ENCODE results near the gene STARD7. TPM values are rescaled to one million over a fixed set of nuclear protein-coding genes. Genes with fewer than 3 reads are reported as not detected.
"Not testable (repeated sequence)": the region's sequence is repeated elsewhere in the genome, so short reads cannot be mapped to it uniquely, and the experiment has no call there.

Gene STARD7
- total and polyA plus RNA-seq, 7 donors: 39.6 to 88.5 (median 69.5) TPM

- Histone ChIP-seq H3K27me3 (peaks cover 0 to under 1% (median 0%) of the 10 kb centered on the region in 3 donors), H3K9me3 (no peaks in the 10 kb centered on the region), H3K36me3 (no peaks in the 10 kb centered on the region), H3K4me1 (peaks cover 0 to 17% (median 14%) of the 10 kb centered on the region in 4 donors), H3K27ac (no peak overlapping the region), H3K4me3 (no peak overlapping the region)
- WGBS, 2 donors: 69 to 72% methylated on average over 10 of the region's 10 CpGs
- DNase-seq: peak; percentile 56
- intact Hi-C loops (cut with DNase I): loop anchor here (5.0 kb wide), 1 partner anchor 119 kb away; no protein-coding TSS in a partner anchor
- no peak for TF ChIP-seq POLR2AphosphoS5 (IDR thresholded peaks at IDR 0.05)
- no peak for TF ChIP-seq EP300 (IDR thresholded peaks at IDR 0.05)
- TF ChIP-seq POLR2A (IDR thresholded peaks at IDR 0.05): no peak
- no peak for TF ChIP-seq CTCF (IDR thresholded peaks at IDR 0.05)
These were observed 65.3 kb downstream of the STARD7 start for GRCh38 chr2:96143231-96143847.

- no peak overlapping the region for H3K27ac ChIP-seq
These were observed 66.2 kb downstream of the STARD7 start for GRCh38 chr2:96142217-96143113.

GRCh38 chr2:96141624-96141967, 67.0 kb downstream of the STARD7 start:
- Histone ChIP-seq H3K27me3 (peaks cover 0 to 10% (median 0%) of the 10 kb centered on the region in 3 donors), H3K4me1 (peaks cover 0 to 17% (median 13%) of the 10 kb centered on the region in 4 donors)
- H3K9me3 ChIP-seq, H3K4me3 ChIP-seq, H3K36me3 ChIP-seq, DNase-seq, H3K27ac ChIP-seq: not testable (repeated sequence)
- 93 to 96% methylated on average over 5 of the region's 5 CpGs for WGBS, 2 donors
- intact Hi-C loops (cut with DNase I): loop anchor here (5.0 kb wide), 1 partner anchor 121 kb away; no protein-coding TSS in a partner anchor

More at GRCh38 chr2:96142217-96143113, 66.2 kb downstream of the STARD7 start:
- intact Hi-C loops (cut with DNase I): loop anchor here (5.0 kb wide), 1 partner anchor 120 kb away; no protein-coding TSS in a partner anchor
- DNase-seq: peak; percentile 33
- TF ChIP-seq EP300 (IDR thresholded peaks at IDR 0.05) (no peak), POLR2AphosphoS5 (IDR thresholded peaks at IDR 0.05) (no peak), CTCF (IDR thresholded peaks at IDR 0.05) (no peak), POLR2A (IDR thresholded peaks at IDR 0.05) (no peak)
- WGBS, 2 donors: 79 to 86% methylated on average over 26 of the region's 26 CpGs
- no peak overlapping the region for H3K4me3 ChIP-seq
- peaks cover 0 to 3% (median 0%) of the 10 kb centered on the region in 3 donors for H3K27me3 ChIP-seq
- no peaks in the 10 kb centered on the region for H3K9me3 ChIP-seq
- H3K4me1 ChIP-seq: peaks cover 0 to 17% (median 13%) of the 10 kb centered on the region in 4 donors
- no peaks in the 10 kb centered on the region for H3K36me3 ChIP-seq

GRCh38 chr2:96140941-96141623, 67.5 kb downstream of the STARD7 start:
- Histone ChIP-seq H3K4me1 (peaks cover 0 to 17% (median 13%) of the 10 kb centered on the region in 4 donors), H3K4me3 (no peak overlapping the region), H3K9me3 (no peaks in the 10 kb centered on the region), H3K27ac (no peak overlapping the region), H3K27me3 (peaks cover 0 to 12% (median 0%) of the 10 kb centered on the region in 3 donors), H3K36me3 (no peaks in the 10 kb centered on the region)
- WGBS, 2 donors: 94% methylated on average over 13 of the region's 13 CpGs
- no peak for DNase-seq
- TF ChIP-seq EP300 (IDR thresholded peaks at IDR 0.05) (no peak), POLR2AphosphoS5 (IDR thresholded peaks at IDR 0.05) (no peak), POLR2A (IDR thresholded peaks at IDR 0.05) (no peak), CTCF (IDR thresholded peaks at IDR 0.05) (no peak)
- intact Hi-C loops (cut with DNase I): loop anchor here (5.0 kb wide), 1 partner anchor 121 kb away; no protein-coding TSS in a partner anchor

Data from sigmoid colon (tissue), 7 donors.